Right renal cortex interstitium (tissue), 3 donors: ENCODE results near the gene DPF3. TPM values are rescaled to one million over a fixed set of nuclear protein-coding genes. Genes with fewer than 3 reads are reported as not detected.

Experiments used
- DNase-seq, 3 donors: peaks; one replicate each; pipeline ENCODE4 v3.0.0-alpha.2; 2013; ENCODE audit warnings: low read depth in 3 of 3, low spot score in 2 of 3
- polyA plus RNA-seq, 3 donors: library from polyadenylated mRNA; unstranded; fragments of 120-200 nt; gene quantifications; one replicate each; pipeline ENCODE4 v1.2.1, GENCODE V29; 2013; ENCODE audit not compliant: insufficient read length in 3 of 3

DPF3 gene
- polyA plus RNA-seq, 3 donors = 4.4 to 5.8 (median 4.7) TPM

GRCh38 chr14:72845196-72845595, 48.7 kb downstream of the DPF3 start:
- DNase-seq = no peak

GRCh38 chr14:72844524-72844923, 49.4 kb downstream of the DPF3 start:
- no peak for DNase-seq

GRCh38 chr14:72839753-72840607, 53.9 kb downstream of the DPF3 start:
- no peak for DNase-seq

GRCh38 chr14:72839351-72839750, 54.5 kb downstream of the DPF3 start:
- no peak for DNase-seq

- no peak for DNase-seq
Observed at GRCh38 chr14:72836085-72836484, 57.8 kb downstream of the DPF3 start.

- DNase-seq = no peak
Observed at GRCh38 chr14:72833174-72833573, 60.7 kb downstream of the DPF3 start.

GRCh38 chr14:72830786-72831594, 62.9 kb downstream of the DPF3 start:
- no peak for DNase-seq

GRCh38 chr14:72830356-72830755, 63.5 kb downstream of the DPF3 start:
- DNase-seq = no peak

- DNase-seq = no peak
Observed at GRCh38 chr14:72828604-72829003, 65.3 kb downstream of the DPF3 start.

GRCh38 chr14:72826039-72826438, 67.9 kb downstream of the DPF3 start:
- DNase-seq = no peak

- DNase-seq = no peak
Observed at GRCh38 chr14:72825486-72825885, 68.4 kb downstream of the DPF3 start.

GRCh38 chr14:72824051-72824450, 69.8 kb downstream of the DPF3 start:
- no peak for DNase-seq

GRCh38 chr14:72822946-72823611, 70.8 kb downstream of the DPF3 start:
- no peak for DNase-seq

- no peak for DNase-seq
Observed at GRCh38 chr14:72818998-72819397, 74.9 kb downstream of the DPF3 start.

GRCh38 chr14:72816287-72816686, 77.6 kb downstream of the DPF3 start:
- no peak for DNase-seq

GRCh38 chr14:72815430-72815829, 78.5 kb downstream of the DPF3 start:
- DNase-seq = no peak

GRCh38 chr14:72812292-72812851, 81.5 kb downstream of the DPF3 start:
- DNase-seq = peak; percentile 41 to 56 (median 52)

GRCh38 chr14:72810201-72810600, 83.7 kb downstream of the DPF3 start:
- no peak for DNase-seq

- DNase-seq = no peak
Observed at GRCh38 chr14:72809063-72809462, 84.8 kb downstream of the DPF3 start.

- no peak for DNase-seq
Observed at GRCh38 chr14:72808564-72808963, 85.3 kb downstream of the DPF3 start.

GRCh38 chr14:72802588-72802946, 91.3 kb downstream of the DPF3 start:
- no peak for DNase-seq
